Stimulated activated CD4-positive, alpha-beta T cell treated with anti-CD3 and anti-CD28 coated beads, Interleukin-15, amount 100 ng/mL, for 24 hours (primary cell): ENCODE results near the gene MAN2A1.

ENCODE experiments used
- DNase-seq: peaks from one replicate; pipeline ENCODE4 v3.0.0-alpha.2; 2020

Gene MAN2A1

GRCh38 chr5:109689740-109690241 lies at the start of gene MAN2A1:
TSS of gene MAN2A1 (plus strand) at chr5:109689927. CDS start at chr5:109690418, 491 bp downstream.
- peak; percentile 82 for DNase-seq

DNA sequence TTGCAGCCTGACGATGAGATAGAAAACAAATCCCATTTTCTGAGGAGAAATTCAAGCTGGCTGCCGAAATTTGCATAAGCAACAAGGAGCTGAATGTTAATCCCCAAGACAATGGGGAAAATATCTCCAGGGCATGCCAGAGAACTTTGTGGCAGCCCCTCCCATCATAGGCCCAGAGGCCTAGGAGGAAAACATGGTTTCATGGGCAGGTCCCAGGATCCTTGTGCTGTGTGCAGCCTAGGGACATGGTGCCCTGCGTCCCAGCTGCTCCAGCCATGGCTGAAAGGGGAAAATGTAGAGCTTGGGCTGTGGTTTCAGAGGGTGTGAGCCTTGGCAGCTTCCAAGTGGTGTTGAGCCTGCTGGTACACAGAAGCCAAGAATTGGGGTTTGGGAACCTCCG lies 48.8 kb upstream of the MAN2A1 start:
- no peak for DNase-seq

DNA sequence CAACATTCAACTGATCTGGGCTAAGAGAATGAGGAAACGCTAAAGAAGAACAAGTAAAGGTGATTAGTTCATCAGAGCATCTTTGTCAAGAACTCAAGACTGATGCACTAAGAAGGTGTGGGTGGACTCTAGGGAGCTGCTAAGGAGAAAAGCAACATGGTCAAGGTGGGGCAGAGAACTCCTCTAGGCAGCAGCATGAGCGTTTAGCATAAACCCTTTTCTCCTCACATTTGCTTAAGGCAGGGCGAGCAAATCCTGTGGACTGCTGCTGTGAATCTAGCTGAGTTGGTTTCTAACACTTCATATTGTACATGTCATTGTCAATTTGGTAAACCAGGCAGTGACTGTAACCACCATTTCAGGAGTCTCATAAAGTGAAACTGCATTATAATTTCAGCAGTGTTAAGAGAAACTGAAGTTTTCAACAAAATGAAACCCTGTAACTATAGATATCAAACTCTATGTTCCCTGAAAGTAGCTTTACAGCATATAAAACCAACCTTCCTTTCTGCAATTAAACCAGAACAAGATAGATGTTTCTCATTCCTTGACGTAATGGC lies 45.9 kb upstream of the MAN2A1 start:
- no peak for DNase-seq

- no peak for DNase-seq
These were observed 44.9 kb upstream of the MAN2A1 start for GRCh38 chr5:109644829-109645228.

GRCh38 chr5:109645707-109646192 lies 44.0 kb upstream of the MAN2A1 start:
- no peak for DNase-seq

- no peak for DNase-seq
These were observed 40.4 kb upstream of the MAN2A1 start for GRCh38 chr5:109649318-109649717.

GRCh38 chr5:109650493-109650892 lies 39.2 kb upstream of the MAN2A1 start:
- no peak for DNase-seq

DNA sequence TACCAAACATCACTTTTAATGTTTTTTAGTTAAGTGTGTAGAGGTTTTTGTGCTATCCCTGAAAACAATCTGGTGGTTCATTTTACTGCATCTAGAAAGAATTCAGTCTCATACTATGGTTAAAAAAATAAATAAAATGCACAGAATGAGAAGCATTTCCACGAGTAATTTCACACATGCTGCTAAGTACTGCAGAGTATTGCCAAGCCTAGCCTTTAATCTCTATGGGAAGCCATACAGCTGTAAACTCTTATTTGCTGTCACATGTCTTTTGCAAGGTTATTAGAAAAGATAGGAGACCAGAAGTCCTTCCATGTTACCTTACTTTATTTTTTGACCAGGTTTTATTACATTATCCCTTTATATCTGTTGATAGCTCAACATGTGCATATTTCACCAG lies 37.6 kb upstream of the MAN2A1 start:
- no peak for DNase-seq

DNA sequence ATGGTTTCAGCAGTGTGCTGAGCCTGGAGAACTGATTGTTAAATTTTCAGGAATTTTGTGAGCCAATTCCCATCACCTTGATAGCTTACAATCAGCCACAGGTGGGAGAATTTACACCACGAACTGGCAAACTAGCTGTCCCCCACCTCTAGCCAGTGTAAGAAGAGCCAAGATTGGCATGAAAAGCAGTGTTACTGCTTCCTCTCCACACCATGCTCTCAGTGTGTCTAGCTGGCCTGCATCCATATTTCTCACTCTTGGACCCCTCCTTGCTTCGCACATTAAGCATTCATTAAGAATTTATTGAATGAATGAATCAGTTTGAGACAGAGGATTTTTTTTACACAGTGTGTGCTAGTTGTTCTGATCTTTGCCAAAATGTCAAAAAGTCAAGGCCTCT lies 36.7 kb upstream of the MAN2A1 start:
- no peak for DNase-seq

- no peak for DNase-seq
These were observed 36.0 kb upstream of the MAN2A1 start for GRCh38 chr5:109653561-109654239.

DNA sequence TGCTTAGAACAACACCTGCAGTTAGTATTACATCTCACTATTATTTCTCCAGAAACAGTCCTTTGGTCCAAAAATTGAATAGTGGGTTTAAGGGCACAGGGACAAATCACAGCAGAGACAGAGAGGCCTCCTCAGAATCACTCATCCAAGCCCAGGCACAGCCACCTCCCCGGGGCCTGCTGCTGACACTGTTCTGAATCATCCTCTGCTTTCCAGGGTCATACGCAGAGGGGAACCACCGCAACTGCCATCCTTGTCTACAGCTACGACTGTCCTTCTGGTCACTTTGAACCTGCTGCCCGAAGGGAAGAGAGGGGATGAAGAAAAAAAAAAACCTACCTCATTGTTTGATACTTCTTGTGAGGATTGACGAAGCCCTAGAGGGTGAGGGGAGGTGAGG lies 35.3 kb upstream of the MAN2A1 start:
- DNase-seq, result peak; percentile 40

DNA sequence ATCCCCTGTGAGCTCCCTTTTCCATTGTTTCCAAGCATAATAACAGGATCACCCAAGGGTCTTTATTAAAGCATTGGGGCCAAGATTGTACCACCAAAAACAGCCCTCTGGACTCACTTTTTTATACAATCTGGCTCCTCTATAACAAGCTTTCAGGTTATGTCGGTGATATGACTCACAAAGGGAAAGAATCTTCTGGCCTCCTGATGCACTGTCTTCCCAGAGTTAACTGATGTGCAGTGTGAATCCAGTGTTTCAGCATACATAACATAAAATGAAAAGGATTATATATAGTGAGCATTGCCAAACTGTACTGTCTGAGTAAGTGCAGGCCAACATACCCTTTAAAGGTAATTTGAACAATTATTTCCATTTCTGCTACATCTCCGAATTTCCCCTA lies 33.9 kb upstream of the MAN2A1 start:
- DNase-seq, result no peak

GRCh38 chr5:109656829-109657228 lies 32.9 kb upstream of the MAN2A1 start:
- peak; percentile 65 for DNase-seq

DNA sequence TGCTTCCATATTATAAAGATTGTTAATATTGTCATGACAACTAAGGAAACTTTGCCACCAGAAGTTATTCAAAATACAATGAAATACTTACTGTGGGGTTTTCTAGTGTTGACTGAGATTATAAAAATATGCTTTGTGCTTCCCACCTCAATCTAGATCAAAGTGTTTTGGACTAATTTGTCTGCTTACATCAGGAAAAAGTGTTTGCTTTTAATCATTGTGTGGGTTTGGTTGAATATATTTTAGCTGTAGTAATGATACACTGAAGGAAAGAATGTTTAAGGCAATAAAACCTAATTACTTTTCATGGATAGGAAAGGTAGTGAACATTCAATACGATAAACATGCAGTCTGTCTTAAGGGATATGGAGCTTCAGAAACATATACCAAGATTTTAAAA lies 29.8 kb upstream of the MAN2A1 start:
- no peak for DNase-seq

DNA sequence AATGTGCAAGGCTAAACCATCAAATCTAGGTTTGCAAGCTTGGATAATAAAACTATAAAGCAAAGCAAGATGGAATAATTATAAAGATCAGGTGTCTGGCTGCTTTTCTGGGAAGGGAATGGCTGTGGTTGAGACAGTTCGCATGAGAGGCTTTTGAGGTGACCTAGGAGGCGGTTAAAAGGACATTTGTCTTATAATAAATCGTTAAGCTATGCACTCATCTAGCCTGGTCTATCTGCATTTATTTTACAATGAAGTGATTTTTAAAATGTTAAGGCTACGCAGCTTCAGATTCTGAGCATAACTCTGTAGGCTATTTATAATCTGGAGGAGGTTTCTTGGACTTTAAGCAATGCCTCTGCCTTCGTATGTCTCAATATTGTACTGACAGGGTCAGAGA lies 29.4 kb upstream of the MAN2A1 start:
- no peak for DNase-seq

DNA sequence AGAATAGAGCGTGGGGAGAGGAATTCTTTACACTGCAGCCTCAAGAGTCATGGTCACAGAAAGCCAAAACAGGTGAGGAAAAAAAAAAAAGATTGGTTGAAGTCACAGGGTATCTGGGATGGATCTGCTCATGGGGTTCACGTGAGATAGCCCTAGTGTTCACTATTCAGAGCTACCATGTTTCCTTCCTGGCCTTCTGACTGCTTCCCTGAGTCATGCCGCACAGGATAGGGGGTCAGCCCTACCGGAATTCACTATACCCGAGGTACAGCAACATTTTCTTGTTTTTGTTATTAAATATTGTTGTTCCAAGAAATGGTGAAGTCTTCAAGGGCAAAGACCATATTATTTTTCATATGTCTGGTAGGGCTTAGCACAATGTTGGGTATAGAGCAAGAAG lies 21.5 kb upstream of the MAN2A1 start:
- no peak for DNase-seq

DNA sequence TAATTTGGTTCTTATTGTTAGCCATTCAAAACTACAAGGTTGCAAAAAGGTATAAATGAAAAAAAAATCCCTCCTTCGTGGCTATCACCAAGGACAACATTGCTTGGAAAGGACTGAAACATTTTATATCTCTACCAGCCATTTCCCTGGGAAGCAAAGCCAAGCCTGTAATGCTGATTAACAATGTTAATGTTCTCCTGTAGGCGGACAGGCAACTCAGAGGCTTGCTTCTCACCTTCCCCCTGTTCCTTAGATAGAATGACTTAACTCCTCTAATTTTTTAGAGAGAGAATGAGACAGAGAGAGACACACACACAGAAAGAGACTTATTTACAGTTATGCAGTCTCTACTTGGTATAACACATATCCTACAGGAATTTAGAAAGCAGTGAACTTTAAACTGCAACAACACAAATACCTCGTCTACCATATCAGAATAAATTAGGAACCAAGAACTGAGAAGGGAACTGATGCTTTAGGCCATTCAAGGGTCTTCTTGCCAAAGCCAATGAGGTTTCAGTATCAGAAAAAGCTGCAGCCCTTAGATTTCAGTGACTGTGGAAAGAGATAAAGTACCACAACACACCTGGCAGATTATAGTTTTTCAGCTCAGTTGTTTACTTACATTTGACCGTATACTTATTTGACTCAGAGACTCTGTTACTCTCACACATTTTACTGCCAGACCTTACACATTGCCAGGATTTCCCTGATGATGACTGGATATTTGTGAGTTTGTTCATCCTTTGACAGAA lies 20.9 kb upstream of the MAN2A1 start:
- no peak for DNase-seq

- no peak for DNase-seq
These were observed 19.6 kb upstream of the MAN2A1 start for GRCh38 chr5:109669991-109670706.

GRCh38 chr5:109671136-109671535 lies 18.6 kb upstream of the MAN2A1 start:
- DNase-seq, result no peak

- no peak for DNase-seq
These were observed 15.1 kb upstream of the MAN2A1 start for GRCh38 chr5:109674596-109674995.

DNA sequence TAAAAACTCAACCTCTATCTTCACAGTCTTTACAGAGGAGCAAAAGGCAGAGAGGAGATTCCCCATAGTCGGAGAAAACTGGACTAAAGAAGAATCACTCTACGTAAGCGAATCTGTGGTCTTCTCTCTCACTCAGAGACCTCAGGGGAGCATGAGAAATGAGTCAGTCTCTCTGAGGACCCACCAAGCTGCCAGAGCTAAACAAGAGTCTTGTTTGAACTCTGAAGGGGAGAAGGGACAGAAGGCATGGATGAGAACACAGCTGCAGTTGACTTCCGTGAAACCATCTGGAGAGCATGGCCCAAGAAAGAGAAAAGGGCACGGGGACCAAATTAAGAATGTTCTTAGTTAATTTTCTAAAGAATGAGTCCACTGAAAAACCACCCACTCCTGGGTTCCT lies 12.8 kb upstream of the MAN2A1 start:
- DNase-seq, result no peak

- DNase-seq, result no peak
These were observed 11.3 kb upstream of the MAN2A1 start for GRCh38 chr5:109678447-109678846.

DNA sequence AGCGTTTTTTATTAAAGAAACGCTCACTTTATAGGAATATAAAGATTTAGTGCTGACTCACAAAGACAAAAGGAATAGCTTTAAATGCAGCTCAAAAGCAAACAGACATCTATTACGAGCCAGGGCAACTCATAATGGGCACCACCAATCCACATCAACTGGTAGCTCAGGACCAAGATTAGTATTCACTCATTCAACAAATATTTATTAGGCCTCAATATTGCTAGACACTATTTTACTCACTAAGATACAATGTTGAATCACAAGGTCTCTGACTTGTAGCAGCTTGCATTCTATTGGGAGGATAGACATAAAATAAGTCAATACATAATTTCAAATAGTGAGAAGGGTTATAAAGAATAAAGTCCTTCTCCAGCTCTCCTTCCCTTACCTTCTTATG lies 8.0 kb upstream of the MAN2A1 start:
- no peak for DNase-seq
